Measurements from ENCODE around the gene ARHGEF28.

DNA sequence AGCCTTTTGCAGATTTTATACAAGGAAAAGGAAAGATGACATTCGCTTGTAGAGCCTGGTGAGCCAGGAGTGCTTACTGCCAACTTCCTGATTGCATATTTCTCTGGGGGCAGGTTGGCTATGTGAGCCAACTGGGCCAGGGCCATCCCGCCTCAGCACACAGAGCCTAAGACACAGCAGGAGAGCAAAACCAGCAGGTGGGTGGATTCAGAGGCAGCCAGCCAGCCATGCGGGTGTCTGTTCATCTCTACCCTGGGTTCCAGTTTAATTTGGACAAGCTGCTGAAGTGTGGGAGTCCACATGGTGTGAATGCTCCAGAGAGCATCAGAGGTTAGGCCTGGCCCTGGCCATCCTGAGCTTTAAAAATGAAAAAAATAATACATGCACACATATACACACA, 291.4 kb downstream of the ARHGEF28 start:
- TF ChIP-seq EP300 (IDR thresholded peaks at IDR 0.05) (no peak), POLR2A (IDR thresholded peaks at IDR 0.05; ENCODE audit: low read depth) (no peak), POLR2AphosphoS5 (IDR thresholded peaks at IDR 0.05) (no peak)
- TF ChIP-seq, protein P1, sequence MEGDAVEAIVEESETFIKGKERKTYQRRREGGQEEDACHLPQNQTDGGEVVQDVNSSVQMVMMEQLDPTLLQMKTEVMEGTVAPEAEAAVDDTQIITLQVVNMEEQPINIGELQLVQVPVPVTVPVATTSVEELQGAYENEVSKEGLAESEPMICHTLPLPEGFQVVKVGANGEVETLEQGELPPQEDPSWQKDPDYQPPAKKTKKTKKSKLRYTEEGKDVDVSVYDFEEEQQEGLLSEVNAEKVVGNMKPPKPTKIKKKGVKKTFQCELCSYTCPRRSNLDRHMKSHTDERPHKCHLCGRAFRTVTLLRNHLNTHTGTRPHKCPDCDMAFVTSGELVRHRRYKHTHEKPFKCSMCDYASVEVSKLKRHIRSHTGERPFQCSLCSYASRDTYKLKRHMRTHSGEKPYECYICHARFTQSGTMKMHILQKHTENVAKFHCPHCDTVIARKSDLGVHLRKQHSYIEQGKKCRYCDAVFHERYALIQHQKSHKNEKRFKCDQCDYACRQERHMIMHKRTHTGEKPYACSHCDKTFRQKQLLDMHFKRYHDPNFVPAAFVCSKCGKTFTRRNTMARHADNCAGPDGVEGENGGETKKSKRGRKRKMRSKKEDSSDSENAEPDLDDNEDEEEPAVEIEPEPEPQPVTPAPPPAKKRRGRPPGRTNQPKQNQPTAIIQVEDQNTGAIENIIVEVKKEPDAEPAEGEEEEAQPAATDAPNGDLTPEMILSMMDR (IDR thresholded peaks at IDR 0.05), result no peak
